Osteoblast (primary cell): Measurements from ENCODE around the gene AK9. TPM values are rescaled to one million over a fixed set of nuclear protein-coding genes. Genes with fewer than 3 reads are reported as not detected.

ENCODE experiments used
- DNase-seq: peaks from one replicate; pipeline ENCODE4 v3.0.0; 2011; ENCODE audit warnings: low spot score, mixed read lengths; ENCODE audit not compliant: insufficient read length; ENCODE audit errors: missing footprints
- H2AFZ ChIP-seq: 2 replicates; pipeline ENCODE4 v1.6.0; 2011; ENCODE audit warnings: mild to moderate bottlenecking, low read length
- H3K27ac ChIP-seq: 2 replicates; pipeline ENCODE4 v1.5.1; 2011; ENCODE audit warnings: mild to moderate bottlenecking, low read depth, low read length, moderate library complexity
- H3K27me3 ChIP-seq: 2 replicates; pipeline ENCODE4 v1.6.0; 2012; ENCODE audit warnings: mild to moderate bottlenecking, control low read depth, inconsistent platforms, low read length, moderate library complexity; ENCODE audit not compliant: insufficient read depth
- H3K36me3 ChIP-seq: 2 replicates; pipeline ENCODE4 v1.5.1; 2011; ENCODE audit warnings: mild to moderate bottlenecking, low read length, control low read depth, moderate library complexity; ENCODE audit not compliant: insufficient read depth
- H3K4me1 ChIP-seq: 2 replicates; pipeline ENCODE4 v1.5.1; 2011; ENCODE audit warnings: mild to moderate bottlenecking, low read length, control low read depth, moderate library complexity; ENCODE audit not compliant: insufficient read depth
- H3K4me2 ChIP-seq: 2 replicates; pipeline ENCODE4 v1.6.0; 2011; ENCODE audit warnings: mild to moderate bottlenecking, low read length; ENCODE audit not compliant: insufficient read depth
- H3K4me3 ChIP-seq: fragments of 200-600 bp; sonication (generic); 3 replicates; pipeline ENCODE4 v1.5.1; 2012; ENCODE audit warnings: mild to moderate bottlenecking, low read length, inconsistent platforms; ENCODE audit not compliant: insufficient read depth
- H3K79me2 ChIP-seq: 2 replicates; pipeline ENCODE4 v1.6.0; 2012; ENCODE audit warnings: mild to moderate bottlenecking, low read length, control low read depth, inconsistent platforms; ENCODE audit not compliant: insufficient read depth
- H3K9me3 ChIP-seq: 2 replicates; pipeline ENCODE4 v1.5.1; 2011; ENCODE audit warnings: low read depth, low read length, control low read depth
- H4K20me1 ChIP-seq: 2 replicates; pipeline ENCODE4 v1.6.0; 2012; ENCODE audit warnings: mild to moderate bottlenecking, low read length, control low read depth; ENCODE audit not compliant: insufficient read depth
- CTCF ChIP-seq: IDR thresholded peaks from 2 replicates; pipeline ENCODE4 v1.5.1; 2011; ENCODE audit warnings: mild to moderate bottlenecking, low read depth, low read length, moderate library complexity; ENCODE audit errors: extremely low read depth
- total RNA-seq: library from RNA; depleted of rRNA; stranded (reverse); fragments of >200 nt; gene quantifications from 2 replicates; pipeline ENCODE4 v1.2.3, GENCODE V29; 2012

The AK9 gene
- total RNA-seq, 1 donor, result 5.8 TPM

GRCh38 chr6:109512271-109512817 is 178.7 kb downstream of the AK9 start:
- H2AFZ ChIP-seq, result no peak overlapping the region
- peak overlapping the region; percentile 87 for H3K27ac ChIP-seq
- H3K4me3 ChIP-seq, result no peak overlapping the region
- H3K27me3 ChIP-seq, result no peaks in the 10 kb centered on the region
- no peak for TF ChIP-seq CTCF
- H3K79me2 ChIP-seq, result no peaks in the 10 kb centered on the region
- H3K36me3 ChIP-seq, result no peaks in the 10 kb centered on the region
- no peak for DNase-seq
- no peak overlapping the region for H3K4me2 ChIP-seq
- no peaks in the 10 kb centered on the region for H4K20me1 ChIP-seq
- H3K9me3 ChIP-seq, result no peaks in the 10 kb centered on the region
- H3K4me1 ChIP-seq, result peaks cover 31% of the 10 kb centered on the region

- no peak overlapping the region for H2AFZ ChIP-seq
- no peak for DNase-seq
- H3K27ac ChIP-seq, result no peak overlapping the region
- peaks cover 31% of the 10 kb centered on the region for H3K4me1 ChIP-seq
- no peak overlapping the region for H3K4me2 ChIP-seq
- no peaks in the 10 kb centered on the region for H3K27me3 ChIP-seq
- H4K20me1 ChIP-seq, result no peaks in the 10 kb centered on the region
- H3K4me3 ChIP-seq, result no peak overlapping the region
- H3K9me3 ChIP-seq, result no peaks in the 10 kb centered on the region
- H3K79me2 ChIP-seq, result no peaks in the 10 kb centered on the region
- TF ChIP-seq CTCF, result no peak
- H3K36me3 ChIP-seq, result no peaks in the 10 kb centered on the region
Measured at GRCh38 chr6:109511832-109512231, 179.2 kb downstream of the AK9 start.

- H3K27me3 ChIP-seq, result peaks cover 3% of the 10 kb centered on the region
- no peaks in the 10 kb centered on the region for H3K36me3 ChIP-seq
- H4K20me1 ChIP-seq, result no peaks in the 10 kb centered on the region
- TF ChIP-seq CTCF, result no peak
- H3K27ac ChIP-seq, result no peak overlapping the region
- H2AFZ ChIP-seq, result no peak overlapping the region
- H3K4me2 ChIP-seq, result no peak overlapping the region
- H3K9me3 ChIP-seq, result no peaks in the 10 kb centered on the region
- peaks cover 24% of the 10 kb centered on the region for H3K4me1 ChIP-seq
- no peak for DNase-seq
- no peak overlapping the region for H3K4me3 ChIP-seq
- no peaks in the 10 kb centered on the region for H3K79me2 ChIP-seq
Measured at GRCh38 chr6:109510358-109510757, 180.6 kb downstream of the AK9 start.

GRCh38 chr6:109508166-109508860 is 182.7 kb downstream of the AK9 start:
- H3K27me3 ChIP-seq, result peaks cover 3% of the 10 kb centered on the region
- no peaks in the 10 kb centered on the region for H3K79me2 ChIP-seq
- no peak overlapping the region for H3K27ac ChIP-seq
- no peaks in the 10 kb centered on the region for H3K9me3 ChIP-seq
- H3K4me2 ChIP-seq, result no peak overlapping the region
- H3K4me1 ChIP-seq, result peaks cover 9% of the 10 kb centered on the region
- H3K36me3 ChIP-seq, result no peaks in the 10 kb centered on the region
- H4K20me1 ChIP-seq, result no peaks in the 10 kb centered on the region
- no peak for TF ChIP-seq CTCF
- H2AFZ ChIP-seq, result no peak overlapping the region
- no peak for DNase-seq
- H3K4me3 ChIP-seq, result no peak overlapping the region
